HepG2 (cell line): ENCODE results near the gene PEX11G. TPM values are rescaled to one million over a fixed set of nuclear protein-coding genes. Genes with fewer than 3 reads are reported as not detected.

Source experiments
- AKAP8 ChIP-seq: sonication (generic); formaldehyde crosslinking; IDR thresholded peaks from 2 replicates; pipeline ENCODE4 v1.5.1; 2020; ENCODE audit warnings: mild to moderate bottlenecking, missing genetic modification reagents
- ARNT ChIP-seq: fragments of 450-650 bp; IDR thresholded peaks from 2 replicates; pipeline ENCODE4 v1.6.1; 2017
- CEBPG ChIP-seq: IDR thresholded peaks from 2 replicates; pipeline ENCODE4 v1.6.1; 2016
- ERF ChIP-seq: IDR thresholded peaks from 2 replicates; pipeline ENCODE4 v1.6.1; 2018; ENCODE audit warnings: missing biosample characterization, missing genetic modification reagents
- FOXC1 ChIP-seq: sonication (generic); formaldehyde crosslinking; IDR thresholded peaks from 2 replicates; pipeline ENCODE4 v1.8.0; 2022; ENCODE audit warnings: mild to moderate bottlenecking, missing genetic modification reagents, borderline replicate concordance
- HNRNPL ChIP-seq: fragments of 200-400 bp; formaldehyde crosslinking; IDR thresholded peaks from 2 replicates; pipeline ENCODE4 v1.6.1; 2017; ENCODE audit warnings: mild to moderate bottlenecking, low read depth, low read length
- RCOR2 ChIP-seq: IDR thresholded peaks from 2 replicates; pipeline ENCODE4 v1.6.1; 2016; ENCODE audit warnings: missing biosample characterization, missing genetic modification reagents
- RXRA ChIP-seq: sonication (generic); formaldehyde crosslinking; IDR thresholded peaks from 2 replicates; pipeline ENCODE4 v1.5.1; 2020; ENCODE audit warnings: missing genetic modification reagents
- TBL1XR1 ChIP-seq: fragments of 150-350 bp; IDR thresholded peaks from 2 replicates; pipeline ENCODE4 v1.6.1; 2014; ENCODE audit warnings: borderline replicate concordance, low read length; ENCODE audit not compliant: partially characterized antibody
- ZBTB8A ChIP-seq: sonication (generic); formaldehyde crosslinking; IDR thresholded peaks from 2 replicates; pipeline ENCODE4 v1.4.0; 2020; ENCODE audit warnings: mild to moderate bottlenecking, low read depth, missing genetic modification reagents, borderline replicate concordance
- ZNF121 ChIP-seq: sonication (generic); formaldehyde crosslinking; IDR thresholded peaks from 2 replicates; pipeline ENCODE4 v1.5.0; 2020; ENCODE audit warnings: mild to moderate bottlenecking, missing genetic modification reagents
- ZNF503 ChIP-seq: sonication (generic); formaldehyde crosslinking; IDR thresholded peaks from 2 replicates; pipeline ENCODE4 v1.4.0; 2020; ENCODE audit warnings: missing genetic modification reagents
- ZNF549 ChIP-seq: sonication (generic); formaldehyde crosslinking; IDR thresholded peaks from 2 replicates; pipeline ENCODE4 v1.5.0; 2020; ENCODE audit warnings: missing genetic modification reagents
- ZNF670 ChIP-seq: sonication (generic); formaldehyde crosslinking; IDR thresholded peaks from 2 replicates; pipeline ENCODE4 v1.8.0; 2022; ENCODE audit warnings: mild to moderate bottlenecking, missing genetic modification reagents, borderline replicate concordance
- ZNF777 ChIP-seq: sonication (generic); formaldehyde crosslinking; IDR thresholded peaks from 2 replicates; pipeline ENCODE4 v1.4.0; 2020; ENCODE audit warnings: missing genetic modification reagents
- polyA plus RNA-seq, 8 experiments: library from polyadenylated mRNA; depleted of rRNA in 3 of 8; stranded (reverse) in 7 of 8; unstranded in 1 of 8; fragments of >200 nt; fragmentation: Illumina TruSeq in 4 of 8; extraction: Trizol in 4 of 8; gene quantifications; 2 replicates each; pipeline versions ENCODE4 v1.2.1 to v1.2.3, GENCODE V29; 2011 to 2016; ENCODE audit warnings: low read depth in 4 of 8, missing spikeins in 1 of 8, mixed read lengths in 1 of 8; ENCODE audit not compliant: insufficient read depth in 1 of 8
- total RNA-seq, 5 experiments: library from RNA; depleted of rRNA; stranded (reverse); fragments of >200 nt; fragmentation: Illumina TruSeq; extraction: Trizol; gene quantifications; 2 replicates each; pipeline ENCODE4 v1.2.3, GENCODE V29; 2016; ENCODE audit warnings: low read depth in 1 of 5
- TF ChIP-seq, protein P1 (sequence below): sonication (generic); formaldehyde crosslinking; IDR thresholded peaks from 2 replicates; pipeline ENCODE4 v1.4.0; 2020; ENCODE audit warnings: missing genetic modification reagents
- TF ChIP-seq, protein P2 (sequence below): sonication (generic); formaldehyde crosslinking; IDR thresholded peaks from 2 replicates; pipeline ENCODE4 v1.9.0; 2022; ENCODE audit warnings: missing genetic modification reagents, mild to moderate bottlenecking, borderline replicate concordance
- TF ChIP-seq, protein P3 (sequence below): sonication (generic); formaldehyde crosslinking; IDR thresholded peaks from 2 replicates; pipeline ENCODE4 v1.4.0; 2020; ENCODE audit warnings: missing genetic modification reagents, borderline replicate concordance

PEX11G gene
- total and polyA plus RNA-seq, 2 of the 13 experiments (the other 11 are each of a cell fraction or from before 2014, with no cell fraction given), result not detected

DNA sequence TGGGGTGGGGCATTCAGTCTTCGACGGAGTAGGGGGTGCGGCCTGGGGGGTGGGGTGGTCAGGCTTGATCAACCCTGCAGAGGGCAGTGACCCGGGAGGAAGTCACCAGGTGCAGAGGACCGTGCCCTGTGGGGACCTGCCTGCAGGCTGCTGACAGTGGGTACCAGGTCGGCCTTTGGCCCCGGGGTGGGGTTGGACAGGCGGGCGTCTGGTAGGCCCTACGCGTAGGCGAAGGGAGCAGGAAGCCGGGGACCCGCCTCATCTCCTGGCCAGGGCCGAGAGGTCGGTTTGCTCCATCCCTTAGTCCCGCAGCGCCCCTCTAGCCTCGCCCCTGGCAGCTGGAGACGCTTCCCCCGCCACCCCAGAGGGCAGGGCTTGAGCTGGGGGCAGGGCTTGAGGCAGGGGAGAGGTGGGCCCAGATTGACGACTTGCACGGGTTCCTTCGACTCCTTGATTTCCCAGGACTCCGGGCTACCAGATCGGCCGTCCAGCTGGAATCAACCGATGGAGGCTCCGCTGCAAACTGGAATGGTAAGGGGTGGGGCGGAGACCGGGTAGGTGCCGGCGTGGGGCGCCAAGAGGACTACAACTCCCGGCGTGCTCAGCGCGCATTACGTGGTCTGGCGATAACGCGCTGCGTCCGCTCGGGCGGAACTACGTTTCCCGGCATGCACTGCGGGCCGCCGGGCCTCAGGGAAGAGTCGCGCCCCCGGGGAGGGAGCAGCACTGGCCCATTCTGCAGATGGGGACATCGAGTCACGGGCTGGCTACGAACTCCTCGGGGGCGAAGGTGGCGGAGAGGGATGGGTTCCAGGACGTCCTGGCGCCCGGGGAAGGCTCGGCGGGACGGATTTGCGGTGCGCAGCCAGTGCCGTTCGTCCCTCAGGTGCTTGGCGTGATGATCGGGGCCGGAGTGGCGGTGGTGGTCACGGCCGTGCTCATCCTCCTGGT, 46.5 kb upstream of the PEX11G start, which contains the start of gene PNPLA6 (continued):
- TF ChIP-seq, protein P1, sequence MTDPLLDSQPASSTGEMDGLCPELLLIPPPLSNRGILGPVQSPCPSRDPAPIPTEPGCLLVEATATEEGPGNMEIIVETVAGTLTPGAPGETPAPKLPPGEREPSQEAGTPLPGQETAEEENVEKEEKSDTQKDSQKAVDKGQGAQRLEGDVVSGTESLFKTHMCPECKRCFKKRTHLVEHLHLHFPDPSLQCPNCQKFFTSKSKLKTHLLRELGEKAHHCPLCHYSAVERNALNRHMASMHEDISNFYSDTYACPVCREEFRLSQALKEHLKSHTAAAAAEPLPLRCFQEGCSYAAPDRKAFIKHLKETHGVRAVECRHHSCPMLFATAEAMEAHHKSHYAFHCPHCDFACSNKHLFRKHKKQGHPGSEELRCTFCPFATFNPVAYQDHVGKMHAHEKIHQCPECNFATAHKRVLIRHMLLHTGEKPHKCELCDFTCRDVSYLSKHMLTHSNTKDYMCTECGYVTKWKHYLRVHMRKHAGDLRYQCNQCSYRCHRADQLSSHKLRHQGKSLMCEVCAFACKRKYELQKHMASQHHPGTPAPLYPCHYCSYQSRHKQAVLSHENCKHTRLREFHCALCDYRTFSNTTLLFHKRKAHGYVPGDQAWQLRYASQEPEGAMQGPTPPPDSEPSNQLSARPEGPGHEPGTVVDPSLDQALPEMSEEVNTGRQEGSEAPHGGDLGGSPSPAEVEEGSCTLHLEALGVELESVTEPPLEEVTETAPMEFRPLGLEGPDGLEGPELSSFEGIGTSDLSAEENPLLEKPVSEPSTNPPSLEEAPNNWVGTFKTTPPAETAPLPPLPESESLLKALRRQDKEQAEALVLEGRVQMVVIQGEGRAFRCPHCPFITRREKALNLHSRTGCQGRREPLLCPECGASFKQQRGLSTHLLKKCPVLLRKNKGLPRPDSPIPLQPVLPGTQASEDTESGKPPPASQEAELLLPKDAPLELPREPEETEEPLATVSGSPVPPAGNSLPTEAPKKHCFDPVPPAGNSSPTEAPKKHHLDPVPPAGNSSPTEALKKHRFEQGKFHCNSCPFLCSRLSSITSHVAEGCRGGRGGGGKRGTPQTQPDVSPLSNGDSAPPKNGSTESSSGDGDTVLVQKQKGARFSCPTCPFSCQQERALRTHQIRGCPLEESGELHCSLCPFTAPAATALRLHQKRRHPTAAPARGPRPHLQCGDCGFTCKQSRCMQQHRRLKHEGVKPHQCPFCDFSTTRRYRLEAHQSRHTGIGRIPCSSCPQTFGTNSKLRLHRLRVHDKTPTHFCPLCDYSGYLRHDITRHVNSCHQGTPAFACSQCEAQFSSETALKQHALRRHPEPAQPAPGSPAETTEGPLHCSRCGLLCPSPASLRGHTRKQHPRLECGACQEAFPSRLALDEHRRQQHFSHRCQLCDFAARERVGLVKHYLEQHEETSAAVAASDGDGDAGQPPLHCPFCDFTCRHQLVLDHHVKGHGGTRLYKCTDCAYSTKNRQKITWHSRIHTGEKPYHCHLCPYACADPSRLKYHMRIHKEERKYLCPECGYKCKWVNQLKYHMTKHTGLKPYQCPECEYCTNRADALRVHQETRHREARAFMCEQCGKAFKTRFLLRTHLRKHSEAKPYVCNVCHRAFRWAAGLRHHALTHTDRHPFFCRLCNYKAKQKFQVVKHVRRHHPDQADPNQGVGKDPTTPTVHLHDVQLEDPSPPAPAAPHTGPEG (CRISPR knock-in tag), result 0 out of 2 replicates have a peak, but pooled peaks have one; percentile 67
- peak; percentile 28; the same call in 1 of the 2 replicates for TF ChIP-seq FOXC1 (CRISPR knock-in tag)
- TF ChIP-seq ZNF549, result no peak
- peak; percentile 75 for TF ChIP-seq ZNF777 (CRISPR knock-in tag)
- TF ChIP-seq AKAP8 (CRISPR knock-in tag), result peak; percentile 94
- TF ChIP-seq RXRA (CRISPR knock-in tag), result no peak; the same call in none of the 2 replicates
- peak; percentile 25; the same call in 1 of the 2 replicates for TF ChIP-seq CEBPG (CRISPR knock-in tag)
- no peak for TF ChIP-seq ZBTB8A (CRISPR knock-in tag)
- TF ChIP-seq RCOR2 (CRISPR knock-in tag), result peak; percentile 74; the same call in 1 of the 2 replicates
- TF ChIP-seq ZNF503 (CRISPR knock-in tag), result peak; percentile 46; the same call in 1 of the 2 replicates
- peak; percentile 91 for TF ChIP-seq ERF (CRISPR knock-in tag)
- TF ChIP-seq HNRNPL, result 0 out of 2 replicates have a peak, but pooled peaks have one; percentile 10
- TF ChIP-seq, protein P2, sequence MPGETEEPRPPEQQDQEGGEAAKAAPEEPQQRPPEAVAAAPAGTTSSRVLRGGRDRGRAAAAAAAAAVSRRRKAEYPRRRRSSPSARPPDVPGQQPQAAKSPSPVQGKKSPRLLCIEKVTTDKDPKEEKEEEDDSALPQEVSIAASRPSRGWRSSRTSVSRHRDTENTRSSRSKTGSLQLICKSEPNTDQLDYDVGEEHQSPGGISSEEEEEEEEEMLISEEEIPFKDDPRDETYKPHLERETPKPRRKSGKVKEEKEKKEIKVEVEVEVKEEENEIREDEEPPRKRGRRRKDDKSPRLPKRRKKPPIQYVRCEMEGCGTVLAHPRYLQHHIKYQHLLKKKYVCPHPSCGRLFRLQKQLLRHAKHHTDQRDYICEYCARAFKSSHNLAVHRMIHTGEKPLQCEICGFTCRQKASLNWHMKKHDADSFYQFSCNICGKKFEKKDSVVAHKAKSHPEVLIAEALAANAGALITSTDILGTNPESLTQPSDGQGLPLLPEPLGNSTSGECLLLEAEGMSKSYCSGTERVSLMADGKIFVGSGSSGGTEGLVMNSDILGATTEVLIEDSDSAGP (CRISPR knock-in tag), result peak; percentile 99
- peak; percentile 57; the same call in 1 of the 2 replicates for TF ChIP-seq ZNF670 (CRISPR knock-in tag)
- TF ChIP-seq ZNF121 (CRISPR knock-in tag), result 0 out of 2 replicates have a peak, but pooled peaks have one; percentile 19
- TF ChIP-seq ARNT, result no peak
- TF ChIP-seq, protein P3, sequence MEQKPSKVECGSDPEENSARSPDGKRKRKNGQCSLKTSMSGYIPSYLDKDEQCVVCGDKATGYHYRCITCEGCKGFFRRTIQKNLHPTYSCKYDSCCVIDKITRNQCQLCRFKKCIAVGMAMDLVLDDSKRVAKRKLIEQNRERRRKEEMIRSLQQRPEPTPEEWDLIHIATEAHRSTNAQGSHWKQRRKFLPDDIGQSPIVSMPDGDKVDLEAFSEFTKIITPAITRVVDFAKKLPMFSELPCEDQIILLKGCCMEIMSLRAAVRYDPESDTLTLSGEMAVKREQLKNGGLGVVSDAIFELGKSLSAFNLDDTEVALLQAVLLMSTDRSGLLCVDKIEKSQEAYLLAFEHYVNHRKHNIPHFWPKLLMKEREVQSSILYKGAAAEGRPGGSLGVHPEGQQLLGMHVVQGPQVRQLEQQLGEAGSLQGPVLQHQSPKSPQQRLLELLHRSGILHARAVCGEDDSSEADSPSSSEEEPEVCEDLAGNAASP (CRISPR knock-in tag), result 0 out of 2 replicates have a peak, but pooled peaks have one; percentile 55
- peak; percentile 24 for TF ChIP-seq TBL1XR1
